ENCODE measurements around the gene ADNP.
"Not testable (repeated sequence)": the region's sequence is repeated elsewhere in the genome, so short reads cannot be mapped to it uniquely, and the experiment has no call there.

The ADNP gene

GRCh38 chr20:50931306-50932015 is at the start of gene ADNP:
Gene ADNP (minus strand): TSS chr20:50931437. CDS start chr20:50903996, 27,441 bp downstream.
- Histone ChIP-seq H3K27ac (peak within 1 kb of the TSS; percentile 94), H3K4me3 (ENCODE audit: low read depth in 1 of 2, low read length in 1 of 2) (peak within 1 kb of the TSS; percentile 79 to 84), H3K27me3 (no peaks in the 10 kb centered on the region), H3K36me3 (peaks cover 36% of the 10 kb centered on the region), H3K4me1 (ENCODE audit: control insufficient read depth in 1 of 2, insufficient read depth in 1 of 2, low read depth in 1 of 2, low read length in 1 of 2) (peaks cover 19 to 43% of the 10 kb centered on the region in 2 experiments), H3K9me3 (no peaks in the 10 kb centered on the region)
- peak; percentile 89 for TF ChIP-seq CTCF (IDR thresholded peaks at IDR 0.05)

GRCh38 chr20:50980071-50980681 is 48.9 kb upstream of the ADNP start:
- Histone ChIP-seq H3K27ac (no peak overlapping the region), H3K9me3 (no peaks in the 10 kb centered on the region), H3K36me3 (no peaks in the 10 kb centered on the region), H3K27me3 (peaks cover 46% of the 10 kb centered on the region), H3K4me1 (ENCODE audit: control insufficient read depth in 1 of 2, insufficient read depth in 1 of 2, low read depth in 1 of 2, low read length in 1 of 2) (no peaks in the 10 kb centered on the region), H3K4me3 (ENCODE audit: low read depth in 1 of 2, low read length in 1 of 2) (no peak overlapping the region)
- no peak for TF ChIP-seq CTCF (IDR thresholded peaks at IDR 0.05)

GRCh38 chr20:50978533-50978932 is 47.3 kb upstream of the ADNP start:
- H3K4me1 ChIP-seq (ENCODE audit: control insufficient read depth in 1 of 2, insufficient read depth in 1 of 2, low read depth in 1 of 2, low read length in 1 of 2); H3K27ac ChIP-seq; H3K9me3 ChIP-seq; H3K4me3 ChIP-seq (ENCODE audit: low read depth in 1 of 2, low read length in 1 of 2); H3K36me3 ChIP-seq: not testable (repeated sequence)
- H3K27me3 ChIP-seq, result peaks cover 40% of the 10 kb centered on the region

- peaks cover 28% of the 10 kb centered on the region for H3K27me3 ChIP-seq
- H3K4me3 ChIP-seq (ENCODE audit: low read depth in 1 of 2, low read length in 1 of 2), result no peak overlapping the region
- no peak for TF ChIP-seq CTCF (IDR thresholded peaks at IDR 0.05)
- no peaks in the 10 kb centered on the region for H3K36me3 ChIP-seq
- H3K27ac ChIP-seq, result no peak overlapping the region
- H3K4me1 ChIP-seq (ENCODE audit: control insufficient read depth in 1 of 2, insufficient read depth in 1 of 2, low read depth in 1 of 2, low read length in 1 of 2), result no peaks in the 10 kb centered on the region
- H3K9me3 ChIP-seq, result no peaks in the 10 kb centered on the region
Measured at GRCh38 chr20:50977066-50978021, 46.1 kb upstream of the ADNP start.

GRCh38 chr20:50975701-50976330 is 44.6 kb upstream of the ADNP start:
- no peaks in the 10 kb centered on the region for H3K9me3 ChIP-seq
- H3K27ac ChIP-seq, result no peak overlapping the region
- peaks cover 34% of the 10 kb centered on the region for H3K27me3 ChIP-seq
- H3K36me3 ChIP-seq, result no peaks in the 10 kb centered on the region
- TF ChIP-seq CTCF (IDR thresholded peaks at IDR 0.05), result no peak
- no peak overlapping the region for H3K4me3 ChIP-seq (ENCODE audit: low read depth in 1 of 2, low read length in 1 of 2)
- H3K4me1 ChIP-seq (ENCODE audit: control insufficient read depth in 1 of 2, insufficient read depth in 1 of 2, low read depth in 1 of 2, low read length in 1 of 2), result no peaks in the 10 kb centered on the region

All from neutrophil (primary cell).